GM21619 (cell line): ENCODE results near the gene CRB2.
"Not testable (repeated sequence)": the region's sequence is repeated elsewhere in the genome, so short reads cannot be mapped to it uniquely, and the experiment has no call there.

Experiments used
- ATAC-seq: cut with Tn5 transposase; IDR thresholded peaks from one replicate; pipeline ENCODE4 v1.9.1; 2021; ENCODE audit not compliant: unreplicated experiment

Gene CRB2

DNA sequence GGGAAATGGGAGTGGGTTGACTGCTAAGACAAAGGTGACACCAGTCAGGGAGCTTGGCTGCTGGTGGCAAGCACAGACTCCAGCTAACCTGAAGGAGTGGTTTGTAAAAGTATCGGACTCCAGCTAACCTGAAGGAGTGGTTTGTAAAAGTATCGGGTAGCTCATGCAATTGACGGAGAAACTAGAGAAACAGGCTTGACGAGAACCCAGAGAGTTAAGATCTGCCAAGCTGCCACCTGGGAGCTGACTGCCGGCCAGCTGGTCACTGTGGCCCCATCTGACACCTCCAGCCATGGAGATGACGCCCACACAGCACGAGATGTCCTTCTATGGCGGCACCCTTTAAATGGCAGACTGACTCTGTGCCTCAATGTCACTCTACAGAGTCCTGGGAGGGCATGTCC is 28.3 kb upstream of the CRB2 start:
- ATAC-seq: no peak

DNA sequence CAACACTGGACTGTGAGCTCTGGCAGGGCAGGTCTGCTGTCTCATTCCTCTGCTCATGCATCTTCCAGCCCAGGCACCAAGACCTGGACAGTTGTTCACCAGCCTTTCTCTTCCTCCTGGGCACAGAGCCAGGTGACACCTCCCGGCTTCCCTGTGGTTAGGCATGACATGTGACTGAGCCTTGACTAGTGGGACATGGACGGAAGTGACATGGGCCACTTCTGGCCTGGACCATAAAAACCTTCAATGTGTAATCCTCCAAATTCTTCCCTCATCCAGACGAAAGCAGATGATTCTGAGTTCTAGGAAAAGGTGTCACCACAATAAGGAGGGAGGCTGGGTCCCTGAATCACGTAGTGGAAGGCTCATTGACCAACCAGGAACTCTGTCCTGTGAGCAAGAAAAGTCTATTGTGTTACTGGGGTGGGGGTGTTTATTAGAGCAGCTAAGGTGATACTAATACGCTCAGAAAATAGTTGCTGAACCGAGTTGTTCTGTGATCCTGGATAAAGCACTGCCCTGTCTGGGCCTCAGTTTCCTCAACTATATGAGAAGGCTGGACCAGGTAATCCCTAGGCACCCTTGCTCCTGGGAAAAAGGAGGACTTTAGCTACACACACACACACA is 26.6 kb upstream of the CRB2 start:
- no peak for ATAC-seq

DNA sequence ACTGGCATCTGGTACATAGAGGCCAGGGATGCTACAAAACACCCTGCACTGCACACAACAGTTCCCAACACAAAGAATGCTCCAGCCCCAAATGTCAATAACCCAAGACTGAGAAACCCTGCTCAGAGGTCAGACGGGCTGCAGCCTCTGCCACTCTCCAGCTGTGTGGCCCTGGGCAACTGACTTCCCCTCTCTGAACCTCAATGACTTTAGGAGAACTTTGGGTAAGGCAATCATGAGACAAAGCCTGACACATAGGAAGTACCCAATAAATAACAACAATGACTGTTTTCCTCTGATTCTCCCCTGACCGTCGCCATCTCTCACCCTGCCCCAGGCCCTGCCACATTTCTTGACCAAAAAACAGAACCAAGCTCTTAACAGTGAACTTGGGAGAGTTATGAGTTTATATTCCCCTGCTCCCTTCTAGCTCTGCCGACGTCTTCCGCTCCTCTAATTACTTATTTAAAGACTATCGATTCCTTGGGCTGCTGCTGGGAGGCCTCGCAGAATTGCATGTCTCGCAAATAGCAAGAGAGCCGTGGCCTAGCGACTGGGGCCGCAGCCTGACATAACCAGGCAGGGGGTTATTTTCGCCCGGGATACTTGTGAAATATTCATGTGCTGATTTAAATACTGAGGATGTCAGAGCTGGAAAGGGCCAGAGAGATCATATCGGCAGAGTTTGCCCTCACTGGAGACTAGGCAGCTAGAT is 24.5 kb upstream of the CRB2 start:
- ATAC-seq: no peak

DNA sequence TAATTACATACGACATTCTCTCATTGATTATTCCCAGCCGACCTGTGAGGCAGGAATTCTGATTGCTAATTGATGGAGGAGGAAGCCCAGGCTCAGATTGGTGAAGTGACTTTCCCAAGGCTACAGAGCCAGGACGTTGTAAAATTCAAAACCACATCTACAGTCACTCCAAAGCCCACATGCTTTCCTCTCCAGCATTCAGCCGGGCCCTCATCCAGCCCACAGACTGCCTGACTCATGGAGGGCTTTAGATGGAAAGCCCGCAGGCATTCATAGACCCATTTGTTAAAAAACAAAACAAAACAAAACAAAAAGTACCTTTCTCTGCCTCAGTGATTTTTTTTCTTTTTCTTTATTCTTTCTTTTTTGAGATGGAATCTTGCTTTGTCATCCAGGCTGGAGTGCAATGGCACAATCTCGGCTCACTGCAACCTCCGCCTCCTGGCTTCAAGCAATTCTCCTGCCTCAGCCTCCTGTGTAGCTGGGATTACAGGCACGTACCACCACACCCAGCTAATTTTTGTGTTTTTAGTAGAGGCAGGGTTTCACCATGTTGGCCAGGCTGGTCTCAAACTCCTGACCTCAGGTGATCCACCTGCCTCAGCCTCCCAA is 22.8 kb upstream of the CRB2 start:
- not testable (repeated sequence) for ATAC-seq

DNA sequence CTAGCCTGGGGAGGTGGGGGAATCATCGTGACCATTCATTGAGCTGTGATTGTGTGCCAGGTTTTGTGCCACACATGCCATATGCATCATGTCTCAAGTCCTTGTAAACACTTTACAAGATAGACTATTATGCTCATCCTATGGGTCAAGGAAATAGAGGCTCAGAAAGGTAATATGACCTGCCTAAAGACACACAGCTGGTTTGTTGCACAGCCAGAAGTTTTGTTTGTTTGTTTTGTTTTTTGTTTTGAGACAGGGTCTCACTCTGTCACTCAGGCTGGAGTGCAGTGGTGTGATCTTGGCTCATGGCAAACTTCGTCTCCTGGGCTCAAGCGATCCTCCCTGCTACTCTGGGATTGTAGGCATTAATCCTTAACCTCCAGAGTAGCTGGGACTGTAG is 21.4 kb upstream of the CRB2 start:
- no peak for ATAC-seq

DNA sequence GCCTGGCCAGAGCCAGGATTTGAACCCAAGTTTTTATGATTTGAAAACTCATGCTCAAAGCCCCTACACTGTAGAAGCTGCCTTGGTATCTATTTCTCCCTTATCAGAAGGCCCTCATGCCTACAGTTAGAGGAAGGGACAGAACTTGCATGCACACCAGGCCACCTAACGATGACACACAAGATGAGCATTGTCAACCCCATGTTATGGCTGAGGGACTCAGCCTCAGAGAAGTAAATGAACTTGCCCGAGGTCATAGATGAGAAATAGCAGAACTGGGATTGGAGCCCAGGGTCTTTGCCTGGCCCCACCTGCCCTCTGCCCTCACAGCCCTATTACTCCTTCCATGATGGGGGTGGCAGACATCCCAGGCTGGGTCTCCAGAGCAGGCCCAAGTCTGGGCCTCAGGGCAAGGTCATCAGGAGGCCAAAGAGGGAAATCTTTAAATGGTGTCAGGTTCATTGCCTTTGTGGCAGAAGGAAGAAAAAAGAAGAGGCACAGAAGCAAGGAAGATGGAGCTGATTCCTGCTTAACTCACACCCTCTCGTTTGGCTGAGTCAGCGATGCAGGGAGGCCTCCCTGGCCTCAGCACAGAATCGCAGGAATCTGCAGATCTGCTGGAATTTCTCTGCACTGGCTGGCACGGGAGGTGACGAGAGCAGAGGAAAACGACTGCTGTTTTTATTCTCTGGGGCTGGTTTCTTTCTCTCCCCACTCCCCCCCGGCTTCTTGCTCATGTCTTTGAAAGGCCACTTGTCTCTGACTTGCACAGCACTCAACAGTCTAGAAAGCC is 20.6 kb upstream of the CRB2 start:
- no peak for ATAC-seq

DNA sequence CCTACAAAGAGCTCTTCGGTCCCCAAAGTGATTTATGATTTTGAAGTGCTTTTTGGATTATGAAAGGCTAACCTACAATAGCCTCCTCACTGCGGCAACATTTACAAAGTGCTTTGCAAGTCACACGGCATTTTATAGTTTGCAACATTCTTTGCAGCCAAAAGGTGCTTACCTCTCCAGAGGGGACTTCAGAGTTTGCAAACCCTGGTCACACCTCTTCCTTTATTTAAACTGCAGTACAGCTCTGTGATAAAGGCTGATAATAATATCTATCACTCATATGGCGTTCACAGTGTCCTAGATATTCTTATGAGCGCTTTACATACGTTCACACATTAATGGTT is 20.0 kb upstream of the CRB2 start:
- ATAC-seq: no peak

DNA sequence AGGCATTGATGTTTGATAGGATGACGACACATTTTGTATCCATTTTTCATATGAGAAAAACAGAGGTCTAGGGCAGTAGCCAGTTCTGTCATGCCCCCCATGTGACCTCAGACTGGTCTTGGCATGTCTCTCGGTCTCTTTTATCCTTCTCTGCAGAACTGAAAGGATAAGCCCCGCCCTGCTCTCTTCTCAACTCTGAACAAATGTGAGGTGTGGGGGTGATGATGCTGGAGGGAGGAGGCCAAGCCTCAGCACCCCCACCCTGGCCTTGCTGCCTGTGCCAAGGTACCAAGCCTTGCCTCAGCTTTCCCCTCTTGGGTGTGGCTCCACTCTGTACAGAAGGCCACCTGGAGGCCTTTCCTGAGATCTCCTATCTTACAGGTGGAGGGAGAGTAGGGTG is 19.5 kb upstream of the CRB2 start:
- ATAC-seq: no peak

DNA sequence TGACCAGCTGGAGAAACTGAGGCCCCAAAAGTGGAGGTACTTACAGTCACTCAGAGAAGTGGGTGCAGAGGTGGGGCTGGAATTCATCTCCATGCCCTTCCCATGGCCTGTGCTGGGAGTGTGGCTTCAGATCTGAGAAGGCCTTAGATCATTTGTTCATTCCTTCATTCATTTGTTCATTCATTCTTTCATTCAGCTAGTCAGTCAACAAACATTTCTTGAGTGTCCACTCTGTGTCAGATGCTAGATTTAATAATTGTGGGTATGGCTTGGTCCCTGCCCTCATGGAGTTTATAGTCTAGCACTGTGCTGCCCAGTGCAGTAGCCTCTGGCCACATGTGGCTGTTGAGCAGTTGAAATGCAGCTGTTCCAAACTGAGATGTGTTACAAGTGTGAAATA is 19.0 kb upstream of the CRB2 start:
- ATAC-seq: no peak

DNA sequence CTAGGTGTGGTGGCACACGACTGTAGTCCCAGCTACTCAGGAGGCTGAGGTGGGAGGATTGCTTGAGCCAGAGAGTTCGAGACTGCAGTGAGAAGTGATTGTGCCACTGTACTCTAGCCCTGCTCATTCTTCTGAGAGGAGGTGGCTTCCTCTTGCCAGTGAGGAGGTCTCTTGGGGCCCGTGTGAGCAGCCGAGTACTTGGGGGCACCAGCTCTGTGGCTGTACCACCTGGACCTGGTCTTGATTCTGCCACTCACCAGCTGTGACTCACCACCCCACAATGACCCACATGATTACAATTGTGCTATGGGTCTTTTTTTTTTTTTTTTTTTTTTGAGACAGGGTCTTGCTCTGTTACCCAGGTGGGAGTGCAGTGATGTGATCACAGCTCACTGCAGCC is 18.0 kb upstream of the CRB2 start:
- ATAC-seq: no peak

DNA sequence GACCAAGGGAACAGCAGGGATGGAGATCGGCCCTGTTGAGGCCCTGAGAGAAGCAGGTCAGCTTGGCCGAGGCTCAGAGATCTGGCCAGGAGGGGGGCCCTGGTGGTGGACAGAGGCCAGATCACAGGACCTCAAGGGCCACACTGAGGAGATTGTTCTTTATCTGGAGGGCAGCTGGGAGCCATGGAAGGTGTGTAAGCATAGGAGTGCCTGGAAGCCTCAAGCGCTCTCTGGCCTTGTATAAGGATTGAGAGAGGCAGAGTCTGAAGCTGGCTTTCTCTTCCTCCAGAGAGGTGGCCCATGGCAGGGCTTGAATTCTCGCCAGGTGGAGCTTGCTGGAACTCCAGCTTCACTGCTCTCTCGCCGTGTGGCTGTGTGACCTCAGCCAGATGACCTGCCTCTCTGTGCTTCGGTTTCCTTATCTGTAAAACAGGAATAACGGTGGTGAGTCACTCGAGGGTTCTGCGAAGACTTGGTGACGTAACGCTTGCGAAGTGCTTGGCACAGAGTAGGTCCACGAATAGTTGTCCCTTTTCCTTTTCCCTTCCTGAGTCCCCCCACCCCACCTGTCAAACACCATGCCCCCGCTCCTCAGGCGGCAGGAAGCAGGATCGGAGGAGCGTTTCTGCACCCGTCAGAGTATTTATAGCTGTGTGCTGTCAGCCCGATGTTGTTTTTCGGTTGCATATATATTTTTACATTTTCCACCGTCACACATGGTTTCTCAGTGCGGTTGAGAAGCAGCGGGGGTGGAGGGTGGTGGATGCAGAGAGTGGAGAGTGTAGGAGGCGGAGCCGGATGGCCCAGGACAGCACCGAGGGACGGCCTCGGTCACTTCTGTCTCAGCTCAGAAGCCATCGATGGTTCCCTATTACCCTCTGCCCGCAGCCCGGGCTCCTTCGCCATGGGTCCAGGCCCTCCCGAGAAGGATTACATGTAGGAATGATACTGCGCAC is 17.0 kb upstream of the CRB2 start:
- ATAC-seq: peak; percentile 63

DNA sequence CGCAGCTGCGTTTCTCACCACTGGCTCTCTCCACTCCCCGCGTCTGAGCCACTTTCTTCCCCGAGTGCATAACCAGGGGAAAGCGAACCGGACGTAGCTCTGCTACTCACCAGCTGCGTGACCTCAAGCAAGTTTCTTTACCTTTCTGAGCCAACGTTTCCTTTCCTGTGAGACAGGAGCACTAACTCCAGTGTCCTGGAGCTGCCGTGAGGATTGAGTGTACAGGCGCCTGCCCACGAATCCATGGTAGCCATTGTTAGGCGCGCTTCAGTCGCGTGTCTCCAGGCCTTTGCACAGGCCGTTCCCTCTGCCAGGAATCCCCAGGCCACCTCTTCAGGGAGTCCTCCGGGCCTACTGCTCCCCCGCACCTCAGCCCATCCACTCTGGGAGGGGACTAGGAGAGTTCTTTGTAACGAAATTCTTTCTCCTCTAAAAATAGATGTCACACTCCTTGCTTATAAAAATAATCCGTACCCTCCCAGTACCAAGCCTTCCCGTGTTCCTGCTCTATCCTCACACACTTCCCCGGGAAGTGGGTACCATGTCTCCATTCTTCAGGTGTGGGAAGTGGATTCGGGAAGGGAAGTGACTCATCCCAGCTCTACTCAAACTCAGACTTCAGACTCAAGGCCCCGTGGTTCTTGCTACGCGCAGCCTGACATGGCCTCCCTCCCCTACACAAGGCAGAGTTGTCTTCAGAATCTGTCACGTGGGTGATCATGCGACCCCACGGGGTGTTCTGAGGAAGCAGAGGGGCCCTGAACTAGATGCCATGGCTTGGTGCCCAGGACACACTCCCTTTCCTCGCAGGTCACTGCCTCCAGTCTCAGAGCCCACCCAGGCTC is 16.1 kb upstream of the CRB2 start:
- peak; percentile 43 for ATAC-seq

DNA sequence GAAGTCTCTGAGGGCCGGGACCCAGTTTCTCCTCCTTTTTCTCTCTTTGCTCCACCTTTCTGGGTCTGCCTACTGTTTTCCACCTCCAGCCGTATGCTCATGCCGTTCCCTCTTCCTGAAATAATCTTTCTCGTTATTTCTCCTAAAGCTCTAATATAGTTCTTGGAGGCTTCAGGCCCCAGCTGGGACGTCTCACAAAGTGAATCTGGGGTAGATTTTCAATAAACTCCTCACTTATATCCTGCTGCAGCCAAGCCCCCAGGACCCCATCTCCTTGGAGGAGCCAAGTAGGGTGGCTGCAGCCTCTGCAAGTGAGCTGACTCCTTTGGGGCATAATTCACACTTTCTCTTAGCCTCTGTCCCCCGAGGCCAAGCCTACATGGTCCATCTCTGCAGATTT is 14.2 kb upstream of the CRB2 start:
- ATAC-seq: no peak

DNA sequence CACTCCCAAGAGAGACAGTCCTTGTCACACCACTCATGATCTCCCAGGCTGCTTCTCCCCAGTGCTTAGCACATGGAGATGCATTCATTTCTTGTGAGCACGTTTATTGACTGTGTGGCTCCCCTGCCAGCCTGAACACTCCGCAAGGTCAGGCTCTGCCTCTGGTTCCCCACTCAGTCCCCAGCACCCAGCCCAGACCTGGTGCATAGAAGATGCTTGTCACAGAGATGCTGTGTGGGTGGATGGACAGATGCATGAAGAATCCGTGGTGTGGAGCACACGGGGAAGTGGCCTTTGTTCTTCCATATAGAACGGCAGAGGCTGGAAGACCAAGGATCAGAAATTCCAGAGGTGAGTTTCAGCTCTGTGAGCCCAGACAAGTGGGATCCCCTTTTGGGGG is 13.8 kb upstream of the CRB2 start:
- ATAC-seq: no peak

DNA sequence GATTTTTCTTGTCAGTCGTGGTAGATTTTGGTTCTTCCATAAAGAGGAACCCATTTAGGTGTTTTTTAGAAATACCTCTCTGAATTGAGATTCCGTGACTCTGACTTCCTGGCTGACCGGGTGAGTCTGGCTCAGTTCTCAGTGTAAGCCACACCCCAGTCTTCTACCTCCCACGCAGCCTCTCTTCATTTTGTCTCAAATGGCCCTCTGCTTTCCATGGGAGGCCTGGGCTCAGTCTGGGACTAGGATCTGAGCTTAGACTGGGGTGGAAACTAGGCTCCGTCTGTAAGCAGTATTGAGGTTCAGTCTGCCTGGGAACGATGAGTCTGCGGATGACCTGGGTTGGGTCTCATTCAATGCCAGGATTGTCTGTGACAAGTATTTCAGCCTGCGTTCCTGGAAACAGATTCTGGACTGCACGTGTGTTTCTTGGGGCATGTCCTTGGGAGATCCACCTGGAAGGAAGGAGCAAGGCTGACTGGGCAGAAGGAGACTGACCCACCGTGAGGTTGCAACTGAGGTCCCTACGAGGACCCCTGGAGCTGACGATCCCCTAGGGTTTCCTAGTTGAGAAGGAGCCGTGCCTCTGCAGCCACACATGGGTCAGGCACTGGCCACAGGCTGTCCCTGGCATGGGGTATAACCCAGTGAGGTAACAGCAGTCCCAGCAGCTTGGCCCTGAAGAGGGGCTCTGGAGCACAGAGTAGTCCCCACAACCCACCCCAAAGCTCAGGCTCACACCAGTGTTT is 12.4 kb upstream of the CRB2 start:
- peak; percentile 20 for ATAC-seq

DNA sequence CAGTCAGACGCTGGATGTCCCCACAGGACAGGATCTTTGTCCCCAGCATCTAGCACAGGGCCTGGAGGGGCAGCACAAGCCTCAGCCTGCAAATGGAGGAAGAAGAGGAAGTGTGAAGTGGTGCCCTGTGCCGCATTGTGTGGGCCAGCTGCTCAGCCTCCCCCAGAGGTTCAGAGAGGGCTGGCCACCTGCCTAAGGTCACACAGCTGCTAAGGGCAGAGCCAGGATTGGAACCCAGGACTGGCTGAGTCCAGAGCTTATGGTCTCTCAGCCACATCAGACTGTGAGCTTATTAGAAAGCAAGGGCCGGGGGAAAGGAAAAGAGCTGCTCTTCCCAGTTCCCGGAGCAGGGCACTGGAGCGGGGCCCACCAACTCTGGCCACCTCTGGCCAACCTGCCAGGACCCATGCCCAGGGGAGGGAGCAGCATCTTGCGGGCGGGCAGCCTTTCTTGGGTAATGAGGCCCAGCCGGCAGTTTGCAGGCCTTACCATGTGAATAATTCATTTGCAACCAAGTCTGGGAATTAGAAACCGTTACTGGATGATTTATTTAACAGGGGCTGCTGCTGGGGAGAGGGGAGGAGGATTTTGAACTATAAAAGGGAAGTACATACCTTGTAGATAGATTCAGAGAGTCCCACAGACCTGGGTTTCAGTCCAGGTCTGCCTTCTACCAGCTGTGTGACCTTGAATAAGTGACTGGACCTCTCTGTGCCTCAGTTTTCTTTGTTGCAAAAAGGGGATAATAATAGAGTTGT is 11.6 kb upstream of the CRB2 start:
- no peak for ATAC-seq

DNA sequence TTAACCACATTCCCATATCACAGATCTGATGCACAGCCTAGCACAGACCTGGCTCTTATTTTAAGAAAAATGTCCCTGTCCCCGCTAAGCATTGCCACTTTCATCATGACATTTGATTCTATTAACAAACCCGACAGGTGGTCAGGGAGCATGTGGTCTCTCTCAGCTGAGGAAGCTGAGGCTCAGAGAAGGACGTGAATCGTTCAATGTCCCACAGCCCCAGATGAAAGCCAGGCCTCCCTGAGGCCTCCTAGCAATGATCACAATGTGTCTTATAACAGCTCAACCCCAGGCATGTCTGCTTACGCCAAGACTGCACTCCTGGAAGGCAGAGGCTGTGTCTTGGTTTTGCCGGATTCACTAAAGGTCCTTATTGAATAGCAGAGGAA is 10.4 kb upstream of the CRB2 start:
- ATAC-seq: no peak

DNA sequence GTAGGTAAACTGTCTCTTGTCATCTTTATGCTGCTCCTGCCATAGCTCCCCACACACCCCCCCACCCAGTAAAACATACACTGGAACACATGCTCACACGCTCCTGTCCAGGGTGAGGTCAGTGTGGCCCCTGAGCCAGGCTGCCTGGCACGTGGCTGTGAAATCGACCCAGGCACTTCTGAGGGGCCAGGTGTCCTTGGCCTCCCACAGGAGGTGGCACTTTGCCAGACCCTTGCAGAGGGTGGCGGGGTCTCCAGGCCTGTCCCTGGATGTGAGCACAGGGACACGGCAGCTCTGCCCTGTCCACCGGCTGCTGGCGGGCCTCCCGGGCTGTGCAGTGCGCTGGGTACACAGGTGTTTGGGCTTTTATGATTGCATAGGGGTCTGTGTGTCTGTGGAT is 10.0 kb upstream of the CRB2 start:
- no peak for ATAC-seq
